ENCODE data around the gene PRKACA.
"Not testable (repeated sequence)": the region's sequence is repeated elsewhere in the genome, so short reads cannot be mapped to it uniquely, and the experiment has no call there.

Gene PRKACA

DNA sequence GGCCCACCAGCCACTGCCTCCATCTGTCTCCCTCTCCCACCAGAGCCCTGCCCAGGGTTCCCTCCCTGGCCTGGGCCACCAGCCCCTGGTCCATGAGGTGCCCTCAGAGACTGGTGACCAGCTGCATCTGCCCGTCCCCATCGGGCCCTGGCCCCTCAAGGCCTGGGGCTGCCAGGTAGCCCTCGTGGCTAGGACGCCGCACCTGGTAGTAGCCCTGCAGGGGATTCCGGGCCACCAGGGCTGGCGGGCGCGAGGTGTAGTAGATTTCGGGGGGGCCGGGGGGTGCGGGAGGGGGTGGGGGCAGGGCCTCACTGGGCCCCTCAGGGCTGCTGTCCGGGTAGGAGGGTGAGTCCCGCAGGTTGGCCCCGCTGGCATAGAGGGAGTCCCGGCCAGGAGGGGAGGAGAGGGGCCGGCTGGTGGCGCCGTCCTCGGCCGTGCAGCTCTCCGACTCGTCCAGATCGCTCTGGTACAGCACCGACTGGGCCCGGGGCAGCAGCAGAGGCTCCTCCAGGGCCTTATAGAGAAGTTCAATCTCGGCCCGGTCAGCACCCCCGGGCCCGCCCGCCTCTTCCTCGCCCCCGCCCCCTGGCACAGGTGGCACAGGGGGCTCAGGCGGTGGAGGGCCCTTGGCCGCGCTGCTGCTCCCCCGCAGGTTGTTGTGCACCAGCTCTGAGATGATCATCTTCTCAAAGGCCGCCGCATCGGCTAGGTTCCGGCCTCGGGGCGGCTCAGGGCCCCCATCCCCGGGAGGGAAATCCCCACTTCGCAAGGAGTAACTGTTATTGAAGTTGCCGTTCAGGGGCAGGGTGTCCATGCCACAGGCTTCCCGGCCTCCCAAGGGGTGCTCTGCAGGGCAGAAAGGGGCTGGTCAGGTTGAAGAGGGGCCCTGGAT, 33.5 kb upstream of the PRKACA start:
- Mint-ChIP-seq H3K27me3 (no peaks in the 10 kb centered on the region), H3K4me3 (no peak overlapping the region), H3K36me3 (peaks cover 6% of the 10 kb centered on the region), H3K27ac (no peak overlapping the region), H3K4me1 (peaks cover 28% of the 10 kb centered on the region), H3K9me3 (no peaks in the 10 kb centered on the region)
- ATAC-seq = peak; percentile 32

GRCh38 chr19:14150041-14150769, 32.6 kb upstream of the PRKACA start:
- H3K9me3 Mint-ChIP-seq = no peaks in the 10 kb centered on the region
- no peak overlapping the region for H3K4me3 Mint-ChIP-seq
- no peaks in the 10 kb centered on the region for H3K27me3 Mint-ChIP-seq
- H3K36me3 Mint-ChIP-seq = peaks cover 4% of the 10 kb centered on the region
- no peak for ATAC-seq
- peak overlapping the region; percentile 65 for H3K27ac Mint-ChIP-seq
- peaks cover 28% of the 10 kb centered on the region for H3K4me1 Mint-ChIP-seq

DNA sequence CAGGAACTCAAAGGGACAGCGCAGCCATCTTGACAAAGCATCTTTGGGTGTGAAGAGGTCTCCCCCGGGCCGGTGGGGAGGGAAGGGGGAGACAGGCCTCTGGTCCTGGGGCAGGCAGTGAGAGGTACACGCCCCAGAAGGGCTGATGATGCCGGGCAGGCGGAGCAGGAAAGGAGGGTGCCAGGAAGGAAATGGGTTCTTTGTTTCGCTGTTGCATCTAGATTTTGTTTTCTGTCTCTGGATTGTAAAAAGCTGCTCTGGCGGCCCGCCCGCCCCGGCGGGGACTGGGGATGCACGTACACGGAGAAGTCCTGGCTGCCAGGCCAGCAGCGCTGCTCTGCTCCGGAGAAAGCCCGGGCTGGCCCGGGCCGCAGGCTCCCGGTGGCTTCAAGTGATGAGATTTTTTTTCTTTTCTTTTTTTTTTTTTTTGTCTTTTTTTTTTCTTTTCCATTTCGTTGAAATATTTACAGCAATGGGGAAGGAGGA, 32.0 kb upstream of the PRKACA start:
- Mint-ChIP-seq H3K9me3 (no peaks in the 10 kb centered on the region), H3K27ac (peak overlapping the region; percentile 65), H3K27me3 (no peaks in the 10 kb centered on the region), H3K4me1 (peaks cover 28% of the 10 kb centered on the region), H3K36me3 (no peaks in the 10 kb centered on the region), H3K4me3 (peak overlapping the region; percentile 30)
- ATAC-seq = peak; percentile 46

DNA sequence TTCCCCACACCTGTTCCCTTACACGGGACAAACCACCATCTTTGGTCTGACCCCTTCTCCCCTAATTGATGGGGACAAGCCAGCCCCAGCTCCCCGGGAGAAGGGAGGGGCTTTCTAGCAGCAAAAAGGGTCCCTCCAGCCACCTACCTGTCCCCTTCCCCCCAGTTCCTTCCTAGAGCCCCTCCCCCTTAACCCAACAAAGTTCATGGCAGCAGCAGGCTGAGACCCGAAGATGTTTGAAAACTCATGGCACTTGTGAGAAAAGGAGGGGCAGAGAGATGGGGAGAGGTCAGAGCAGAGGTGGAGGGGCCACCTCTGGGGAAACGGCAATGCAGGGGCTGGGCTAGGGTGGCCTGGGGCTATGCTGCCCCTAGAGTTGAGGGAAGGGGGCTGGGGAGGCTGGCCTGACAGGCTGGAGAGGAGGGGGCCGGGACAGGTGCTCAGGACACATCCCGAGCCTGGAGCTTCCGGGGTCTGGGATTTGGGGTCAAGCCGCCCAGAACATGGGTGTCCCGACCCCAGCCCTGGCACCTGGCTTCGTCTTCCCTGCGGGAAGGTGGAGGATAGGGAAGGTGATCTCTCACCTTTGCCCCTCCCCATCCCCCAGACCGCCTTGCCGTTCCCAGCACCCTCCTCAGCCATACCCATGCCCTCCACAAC, 31.3 kb upstream of the PRKACA start:
- Mint-ChIP-seq H3K36me3 (no peaks in the 10 kb centered on the region), H3K27ac (peak overlapping the region; percentile 65), H3K4me1 (peaks cover 28% of the 10 kb centered on the region), H3K4me3 (no peak overlapping the region), H3K27me3 (no peaks in the 10 kb centered on the region), H3K9me3 (no peaks in the 10 kb centered on the region)
- ATAC-seq = no peak

DNA sequence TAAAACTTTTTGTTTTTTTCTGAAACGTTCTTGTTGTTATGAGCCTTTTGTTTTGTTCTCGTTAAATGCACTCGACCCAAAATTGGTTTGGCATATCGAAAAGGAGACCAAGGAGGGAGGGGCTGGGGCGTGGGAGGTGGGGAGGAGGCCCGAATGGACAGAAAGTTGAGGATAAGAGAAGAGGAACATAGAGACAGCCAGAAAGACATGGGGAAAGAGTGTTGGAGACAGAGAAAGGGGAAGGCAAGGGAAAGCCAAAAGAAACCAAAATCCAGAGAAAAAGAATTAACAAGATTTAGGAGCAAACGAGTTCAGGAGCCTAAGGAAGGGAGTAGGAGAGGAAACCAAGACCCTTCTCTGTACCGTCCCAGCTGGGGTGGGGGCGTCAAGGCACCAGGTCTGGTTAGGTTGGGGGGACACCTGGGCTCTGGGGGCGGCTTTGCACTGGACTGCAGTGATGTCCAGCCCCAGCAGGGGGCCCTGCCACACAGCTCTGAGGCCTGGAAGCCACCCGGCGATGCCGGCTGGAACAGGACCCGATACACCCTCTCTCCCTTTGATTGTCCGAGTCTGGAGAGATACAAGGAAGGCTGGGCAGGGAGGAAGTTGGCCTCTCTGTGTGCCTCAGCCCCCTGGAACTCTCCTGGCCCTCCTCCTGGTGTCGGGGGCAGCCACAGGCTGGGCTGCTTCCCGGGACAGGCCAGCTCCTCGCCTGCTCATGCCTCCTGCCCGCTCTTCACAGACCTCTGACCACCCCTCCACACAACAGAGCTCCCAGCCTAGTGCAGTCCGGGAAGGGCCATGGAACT, 30.4 kb upstream of the PRKACA start:
- H3K4me1 Mint-ChIP-seq = peaks cover 28% of the 10 kb centered on the region
- no peaks in the 10 kb centered on the region for H3K9me3 Mint-ChIP-seq
- no peak overlapping the region for H3K4me3 Mint-ChIP-seq
- H3K27ac Mint-ChIP-seq = peak overlapping the region; percentile 65
- no peaks in the 10 kb centered on the region for H3K36me3 Mint-ChIP-seq
- H3K27me3 Mint-ChIP-seq = no peaks in the 10 kb centered on the region
- ATAC-seq = peak; percentile 47

DNA sequence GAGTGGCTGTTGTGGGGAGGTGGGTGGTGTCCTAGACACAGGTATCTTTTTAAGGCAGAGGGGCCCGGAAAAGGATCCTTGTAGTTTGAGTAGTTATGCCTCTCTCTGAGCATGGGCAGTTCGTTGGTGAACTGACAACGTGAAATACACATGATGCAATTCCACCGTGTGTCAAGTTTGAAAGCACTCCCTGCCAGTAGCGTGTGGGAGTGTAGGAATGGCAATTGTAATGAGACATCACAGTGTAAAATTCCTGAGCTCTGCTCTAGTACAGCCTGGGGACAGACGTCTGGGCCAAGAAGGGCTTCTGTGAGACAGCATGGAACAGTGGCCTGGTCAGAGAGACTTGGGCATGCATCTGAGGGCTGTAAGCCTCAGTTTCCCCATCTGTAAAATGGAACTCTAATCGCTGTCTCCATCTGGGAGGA, 29.2 kb upstream of the PRKACA start:
- no peak overlapping the region for H3K27ac Mint-ChIP-seq

DNA sequence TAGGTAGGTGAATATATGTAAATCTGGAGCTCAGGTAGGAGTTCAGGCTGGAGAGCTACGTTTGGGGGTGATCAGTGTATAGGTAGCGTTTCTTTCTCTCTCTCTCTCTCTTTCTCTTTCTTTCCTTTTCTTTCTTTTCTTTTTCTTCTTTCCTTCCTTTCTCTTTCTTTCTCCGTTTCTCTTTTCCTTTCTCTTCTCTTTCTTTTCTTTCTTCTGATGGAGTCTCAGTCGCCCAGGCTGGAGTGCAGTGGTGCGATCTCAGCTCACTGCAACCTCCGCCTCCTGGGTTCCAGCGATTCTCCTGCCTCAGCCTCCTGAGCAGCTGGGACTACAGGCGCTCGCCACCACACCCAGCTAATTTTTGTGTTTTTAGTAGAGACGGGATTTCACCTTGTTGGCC, 28.6 kb upstream of the PRKACA start:
- not testable (repeated sequence) for H3K36me3 Mint-ChIP-seq, H3K27me3 Mint-ChIP-seq, H3K9me3 Mint-ChIP-seq, H3K27ac Mint-ChIP-seq, ATAC-seq, H3K4me3 Mint-ChIP-seq
- H3K4me1 Mint-ChIP-seq = peaks cover 34% of the 10 kb centered on the region

More for the DNA sequence above, 29.2 kb upstream of the PRKACA start:
- Mint-ChIP-seq H3K27me3 (no peaks in the 10 kb centered on the region), H3K36me3 (peaks cover 4% of the 10 kb centered on the region), H3K4me3 (no peak overlapping the region), H3K4me1 (peaks cover 34% of the 10 kb centered on the region), H3K9me3 (no peaks in the 10 kb centered on the region)
- ATAC-seq = no peak

- peaks cover 4% of the 10 kb centered on the region for H3K36me3 Mint-ChIP-seq
- no peaks in the 10 kb centered on the region for H3K9me3 Mint-ChIP-seq
- H3K4me1 Mint-ChIP-seq = peaks cover 34% of the 10 kb centered on the region
- H3K4me3 Mint-ChIP-seq = no peak overlapping the region
- H3K27me3 Mint-ChIP-seq = no peaks in the 10 kb centered on the region
- no peak overlapping the region for H3K27ac Mint-ChIP-seq
- ATAC-seq = no peak
Measured at GRCh38 chr19:14145381-14145780, 27.8 kb upstream of the PRKACA start.

- peaks cover 23% of the 10 kb centered on the region for H3K4me1 Mint-ChIP-seq
Measured at GRCh38 chr19:14142262-14143190, 25.0 kb upstream of the PRKACA start.

DNA sequence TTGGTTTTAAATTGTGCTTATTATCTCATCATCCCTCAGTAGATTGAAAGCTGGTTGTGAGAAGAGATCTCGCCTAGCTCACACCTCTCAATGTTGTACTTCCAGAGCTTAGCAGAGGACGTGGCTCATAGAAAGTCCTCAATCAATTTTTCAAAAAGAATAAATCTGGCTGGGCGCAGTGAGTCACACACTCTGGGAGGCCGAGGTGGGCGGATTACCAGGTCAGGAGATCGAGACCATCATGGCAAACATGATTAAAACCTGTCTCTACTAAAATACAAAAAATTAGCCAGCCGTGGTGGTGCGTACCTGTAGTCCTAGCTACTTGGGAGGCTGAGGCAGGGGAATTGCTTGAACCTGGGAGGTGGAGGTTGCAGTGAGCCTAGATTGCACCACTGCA, 23.5 kb upstream of the PRKACA start:
- Mint-ChIP-seq H3K4me3 (no peak overlapping the region), H3K9me3 (no peaks in the 10 kb centered on the region), H3K36me3 (peaks cover 11% of the 10 kb centered on the region), H3K27ac (no peak overlapping the region), H3K27me3 (no peaks in the 10 kb centered on the region), H3K4me1 (peaks cover 21% of the 10 kb centered on the region)
- no peak for ATAC-seq

More at GRCh38 chr19:14142262-14143190, 25.0 kb upstream of the PRKACA start:
- peaks cover 11% of the 10 kb centered on the region for H3K36me3 Mint-ChIP-seq
- H3K4me3 Mint-ChIP-seq = no peak overlapping the region
- H3K9me3 Mint-ChIP-seq = no peaks in the 10 kb centered on the region
- no peak overlapping the region for H3K27ac Mint-ChIP-seq
- H3K27me3 Mint-ChIP-seq = no peaks in the 10 kb centered on the region
- ATAC-seq = no peak

- H3K36me3 Mint-ChIP-seq = peaks cover 11% of the 10 kb centered on the region
- H3K27ac Mint-ChIP-seq = no peak overlapping the region
- H3K4me3 Mint-ChIP-seq = no peak overlapping the region
- peaks cover 32% of the 10 kb centered on the region for H3K4me1 Mint-ChIP-seq
- no peaks in the 10 kb centered on the region for H3K27me3 Mint-ChIP-seq
- ATAC-seq = no peak
- H3K9me3 Mint-ChIP-seq = no peaks in the 10 kb centered on the region
Measured at GRCh38 chr19:14139944-14140343, 22.4 kb upstream of the PRKACA start.

DNA sequence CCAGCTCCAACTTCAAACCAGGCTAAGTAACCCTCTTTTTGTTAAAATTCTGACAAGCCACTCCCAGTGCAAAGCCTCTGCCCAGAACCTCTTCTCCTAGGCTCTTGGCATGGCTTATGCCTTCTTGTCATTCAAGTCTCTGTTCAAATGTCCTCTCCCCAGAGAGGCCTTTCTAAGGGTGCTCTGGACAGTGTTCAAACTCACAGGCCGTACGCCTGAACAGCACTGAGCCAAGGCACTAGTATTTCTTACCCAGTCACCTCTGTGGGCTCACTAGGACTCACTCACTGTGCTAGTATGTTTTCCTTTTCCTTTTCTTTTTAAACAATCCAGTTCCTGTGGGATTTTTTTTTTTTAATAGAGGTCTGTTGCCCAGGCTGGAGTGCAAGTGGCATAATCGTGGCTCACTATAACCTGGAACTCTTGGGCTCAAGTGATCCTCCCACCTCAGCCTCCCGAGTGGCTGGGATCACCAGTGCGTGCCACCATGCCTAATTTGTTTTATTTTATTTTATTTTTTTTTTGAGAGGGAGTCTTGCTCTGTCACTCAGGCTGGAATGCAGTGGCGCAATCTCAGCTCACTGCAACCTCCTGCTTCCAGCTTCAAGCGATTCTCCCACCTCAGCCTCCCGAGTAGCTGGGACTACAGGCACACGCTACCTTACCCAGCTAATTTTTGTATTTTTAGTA, 21.2 kb upstream of the PRKACA start:
- H3K27me3 Mint-ChIP-seq = no peaks in the 10 kb centered on the region
- peaks cover 38% of the 10 kb centered on the region for H3K4me1 Mint-ChIP-seq
- peak overlapping the region; percentile 57 for H3K4me3 Mint-ChIP-seq
- ATAC-seq = no peak
- no peaks in the 10 kb centered on the region for H3K9me3 Mint-ChIP-seq
- H3K36me3 Mint-ChIP-seq = peaks cover 11% of the 10 kb centered on the region
- no peak overlapping the region for H3K27ac Mint-ChIP-seq

DNA sequence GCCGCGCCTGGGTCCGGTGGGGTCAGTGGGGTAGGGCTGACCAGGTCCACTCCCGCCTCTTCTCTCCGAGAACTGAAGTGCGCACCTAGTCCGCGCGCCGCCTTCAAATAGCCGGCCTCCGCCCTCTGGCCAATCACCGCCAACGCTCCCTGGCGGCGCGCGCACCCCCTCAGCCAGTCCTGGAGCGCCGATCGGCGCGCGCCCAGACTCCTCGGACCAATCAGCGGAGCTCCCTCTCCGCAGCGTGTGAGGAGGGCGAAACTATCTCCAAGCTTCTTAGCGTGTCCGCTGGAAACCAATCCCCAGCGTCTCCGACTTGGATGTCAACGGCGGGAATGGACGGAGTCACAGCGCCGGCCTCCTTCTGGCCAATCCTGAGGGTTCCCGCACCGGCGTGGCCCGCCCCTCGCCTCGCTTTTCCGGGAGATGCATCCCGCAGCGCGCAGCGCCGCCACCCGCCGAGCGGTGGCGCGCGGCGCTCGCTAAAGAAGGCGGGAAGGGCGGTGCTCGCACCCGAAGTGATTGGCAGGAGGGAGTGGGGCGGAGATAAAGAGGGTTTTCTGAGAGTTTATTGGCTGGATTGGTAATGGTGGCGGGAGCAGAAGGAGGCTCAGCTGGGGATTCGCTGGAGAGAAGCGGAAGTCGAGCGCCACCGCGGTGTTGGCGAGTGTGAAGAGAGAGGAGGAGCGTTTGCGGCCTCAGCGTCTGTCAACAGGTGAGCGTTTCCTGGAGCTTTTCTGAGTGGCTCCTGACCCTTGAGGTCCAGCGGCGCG, 19.1 kb upstream of the PRKACA start, which contains the start of gene ASF1B:
TSS of gene ASF1B (minus strand) at position 81 of the 773 bp plus-strand sequence. CDS start 133 bp downstream, outside the sequence.
- Mint-ChIP-seq H3K9me3 (no peaks in the 10 kb centered on the region), H3K4me3 (peak within 1 kb of the TSS; percentile 78), H3K4me1 (peaks cover 32% of the 10 kb centered on the region), H3K27me3 (no peaks in the 10 kb centered on the region), H3K27ac (peak within 1 kb of the TSS; percentile 73), H3K36me3 (peaks cover 7% of the 10 kb centered on the region)
- ATAC-seq = peak; percentile 95
